ENCODE measurements around the gene SLC25A48. TPM values are rescaled to one million over a fixed set of nuclear protein-coding genes. Genes with fewer than 3 reads are reported as not detected.
A peak's percentile ranks its signal among the peaks of the same experiment; 100 is the strongest.

The SLC25A48 gene
- total RNA-seq, 1 donor = not detected

- H3K27me3 ChIP-seq (ENCODE audit: insufficient read depth, low read length) = peaks cover 14% of the 10 kb centered on the region
- DNase-seq (ENCODE audit: insufficient read length, low spot score, missing footprints) = peak; percentile 95
- H3K9me3 ChIP-seq (ENCODE audit: low read depth, low read length) = no peaks in the 10 kb centered on the region
- H3K36me3 ChIP-seq (ENCODE audit: insufficient read depth, low read length) = no peaks in the 10 kb centered on the region
- H3K4me1 ChIP-seq (ENCODE audit: insufficient read depth, low read length) = no peaks in the 10 kb centered on the region
- H3K27ac ChIP-seq (ENCODE audit: low read depth, low read length) = no peak overlapping the region
- H3K79me2 ChIP-seq (ENCODE audit: insufficient read depth, low read length) = no peaks in the 10 kb centered on the region
- no peaks in the 10 kb centered on the region for H4K20me1 ChIP-seq (ENCODE audit: insufficient read depth, low read length)
- peak; percentile 87 for TF ChIP-seq CTCF (IDR thresholded peaks at IDR 0.05; ENCODE audit: extremely low read depth, low read depth, low read length)
- H3K4me2 ChIP-seq (ENCODE audit: insufficient read depth, low read length) = no peak overlapping the region
- H3K4me3 ChIP-seq (ENCODE audit: insufficient read depth, low read length) = no peak overlapping the region
- H2AFZ ChIP-seq (ENCODE audit: low read length) = no peak overlapping the region
Measured at GRCh38 chr5:135829681-135830383, 4.6 kb upstream of the SLC25A48 start.

DNA sequence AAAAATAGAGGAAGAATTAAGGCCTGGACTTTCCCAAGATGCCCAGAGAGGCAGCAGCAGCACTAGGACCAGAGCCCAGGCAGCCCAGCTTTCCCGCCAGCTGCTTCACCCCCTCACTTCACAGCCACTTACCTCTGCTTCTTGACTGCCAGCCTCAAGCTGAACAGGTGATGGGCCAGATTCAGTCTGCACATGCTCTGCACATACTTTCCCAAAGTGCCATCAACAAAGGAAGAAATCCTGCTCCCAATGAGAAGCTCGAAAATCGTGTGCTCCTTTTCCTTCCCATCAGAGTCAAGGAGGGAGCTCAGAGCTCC lies 4.1 kb upstream of the SLC25A48 start:
- Histone ChIP-seq H3K4me3 (ENCODE audit: insufficient read depth, low read length) (no peak overlapping the region), H3K9me3 (ENCODE audit: low read depth, low read length) (no peaks in the 10 kb centered on the region), H3K4me2 (ENCODE audit: insufficient read depth, low read length) (no peak overlapping the region), H3K27me3 (ENCODE audit: insufficient read depth, low read length) (peaks cover 19% of the 10 kb centered on the region), H3K79me2 (ENCODE audit: insufficient read depth, low read length) (no peaks in the 10 kb centered on the region), H2AFZ (ENCODE audit: low read length) (no peak overlapping the region), H3K36me3 (ENCODE audit: insufficient read depth, low read length) (no peaks in the 10 kb centered on the region), H4K20me1 (ENCODE audit: insufficient read depth, low read length) (no peaks in the 10 kb centered on the region), H3K4me1 (ENCODE audit: insufficient read depth, low read length) (no peaks in the 10 kb centered on the region), H3K27ac (ENCODE audit: low read depth, low read length) (no peak overlapping the region)
- peak; percentile 18 for DNase-seq (ENCODE audit: insufficient read length, low spot score, missing footprints)
- TF ChIP-seq CTCF (IDR thresholded peaks at IDR 0.05; ENCODE audit: extremely low read depth, low read depth, low read length) = peak; percentile 2

GRCh38 chr5:135830876-135831275 lies 3.6 kb upstream of the SLC25A48 start:
- no peak overlapping the region for H2AFZ ChIP-seq (ENCODE audit: low read length)
- peaks cover 25% of the 10 kb centered on the region for H3K27me3 ChIP-seq (ENCODE audit: insufficient read depth, low read length)
- no peak overlapping the region for H3K4me2 ChIP-seq (ENCODE audit: insufficient read depth, low read length)
- no peaks in the 10 kb centered on the region for H4K20me1 ChIP-seq (ENCODE audit: insufficient read depth, low read length)
- TF ChIP-seq CTCF (IDR thresholded peaks at IDR 0.05; ENCODE audit: extremely low read depth, low read depth, low read length) = no peak
- H3K36me3 ChIP-seq (ENCODE audit: insufficient read depth, low read length) = no peaks in the 10 kb centered on the region
- no peak overlapping the region for H3K4me3 ChIP-seq (ENCODE audit: insufficient read depth, low read length)
- no peaks in the 10 kb centered on the region for H3K79me2 ChIP-seq (ENCODE audit: insufficient read depth, low read length)
- no peaks in the 10 kb centered on the region for H3K9me3 ChIP-seq (ENCODE audit: low read depth, low read length)
- no peaks in the 10 kb centered on the region for H3K4me1 ChIP-seq (ENCODE audit: insufficient read depth, low read length)
- no peak for DNase-seq (ENCODE audit: insufficient read length, low spot score, missing footprints)
- no peak overlapping the region for H3K27ac ChIP-seq (ENCODE audit: low read depth, low read length)

DNA sequence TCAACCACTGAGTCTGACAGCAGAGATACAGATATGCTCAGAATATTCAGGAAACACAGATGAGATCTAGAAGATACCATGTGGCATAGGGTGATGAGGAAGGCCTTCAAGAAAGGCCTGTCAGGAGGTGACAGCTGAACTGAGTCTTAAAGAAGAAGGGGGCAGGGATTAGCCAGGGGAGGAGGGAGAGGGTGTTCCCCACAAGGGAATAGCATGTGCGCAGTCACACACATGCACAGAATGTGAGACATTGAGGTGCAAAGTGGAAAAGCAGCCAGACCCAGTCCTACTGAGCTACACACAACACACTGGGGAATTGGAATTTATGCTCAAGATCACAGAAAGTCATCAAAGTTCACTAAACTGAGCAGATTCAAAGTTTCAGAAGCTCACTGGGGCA lies 3.0 kb upstream of the SLC25A48 start:
- Histone ChIP-seq H3K36me3 (ENCODE audit: insufficient read depth, low read length) (no peaks in the 10 kb centered on the region), H3K27ac (ENCODE audit: low read depth, low read length) (no peak overlapping the region), H3K79me2 (ENCODE audit: insufficient read depth, low read length) (no peaks in the 10 kb centered on the region), H2AFZ (ENCODE audit: low read length) (no peak overlapping the region), H3K27me3 (ENCODE audit: insufficient read depth, low read length) (peaks cover 27% of the 10 kb centered on the region), H3K4me2 (ENCODE audit: insufficient read depth, low read length) (no peak overlapping the region), H3K9me3 (ENCODE audit: low read depth, low read length) (no peaks in the 10 kb centered on the region), H3K4me1 (ENCODE audit: insufficient read depth, low read length) (no peaks in the 10 kb centered on the region), H4K20me1 (ENCODE audit: insufficient read depth, low read length) (no peaks in the 10 kb centered on the region), H3K4me3 (ENCODE audit: insufficient read depth, low read length) (no peak overlapping the region)
- no peak for TF ChIP-seq CTCF (IDR thresholded peaks at IDR 0.05; ENCODE audit: extremely low read depth, low read depth, low read length)
- no peak for DNase-seq (ENCODE audit: insufficient read length, low spot score, missing footprints)
